PC-9 (cell line): Measurements from ENCODE around the gene CES3.

ENCODE experiments used
- CTCF ChIP-seq: fragments of 200-600 bp; sonication (generic); conservative IDR thresholded peaks from 2 replicates; pipeline ENCODE4 v1.6.1; 2017; ENCODE audit warnings: mixed run types, antibody characterized with exemption, mild to moderate bottlenecking, moderate library complexity
- EZH2 ChIP-seq: fragments of 200-600 bp; sonication (generic); IDR thresholded peaks from 2 replicates; pipeline ENCODE4 v1.8.0; 2017; ENCODE audit warnings: antibody characterized with exemption, low read depth

- TF ChIP-seq CTCF (no peak), EZH2 (no peak)
Observed at GRCh38 chr16:66924527-66925321, 36.3 kb upstream of the CES3 start.
